DMS53 treated with DMSO at 0.1 percent for 48 hours (cell line): ENCODE measurements around the gene ACBD6.
A peak's percentile ranks its signal among the peaks of the same experiment; 100 is the strongest.

Source experiments
- DNase-seq: peaks from one replicate; lab custom pipeline; 2025; ENCODE audit not compliant: unreplicated experiment; lab: John Stamatoyannopoulos, UW

ACBD6 gene

DNA sequence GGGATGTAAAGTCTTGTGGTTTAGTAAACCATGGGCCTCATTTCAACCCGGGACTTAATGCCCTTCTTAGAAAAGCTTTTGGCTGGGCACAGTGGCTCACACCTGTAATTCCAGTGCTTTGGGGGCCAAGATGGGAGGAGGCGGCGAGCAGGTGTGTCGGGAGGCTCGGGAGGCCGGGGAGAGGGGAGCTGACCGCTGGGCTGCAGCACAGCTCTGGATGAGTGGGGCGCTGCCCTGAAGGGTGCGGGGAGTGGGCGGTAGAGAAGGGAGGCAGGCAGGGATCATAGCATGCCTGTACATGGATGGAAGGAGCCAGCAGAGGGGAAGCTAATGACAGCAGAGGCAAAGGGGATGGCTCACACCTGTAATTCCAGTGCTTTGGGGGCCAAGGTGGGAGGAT is 241.3 kb downstream of the ACBD6 start:
- DNase-seq, result no peak

DNA sequence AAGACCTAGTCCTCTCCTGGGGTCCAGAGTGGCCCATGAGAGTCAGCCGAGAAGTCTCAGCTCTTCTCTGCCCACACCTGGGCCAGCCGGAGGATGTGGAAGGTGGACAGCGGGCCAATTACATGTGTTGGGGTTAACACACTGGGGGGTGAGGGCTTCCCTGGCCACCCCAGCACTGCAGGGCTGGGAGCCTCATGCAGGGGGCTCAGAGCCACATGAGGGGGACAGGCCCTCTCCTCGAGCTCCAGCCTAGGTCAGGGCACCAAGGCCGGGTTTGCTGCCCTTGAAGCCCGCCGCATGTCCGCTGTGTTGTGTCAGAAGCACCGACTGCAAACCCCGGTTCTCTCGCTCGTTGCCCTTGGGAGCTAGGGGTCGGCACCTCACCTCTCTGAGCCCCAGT is 241.8 kb downstream of the ACBD6 start:
- DNase-seq, result no peak

DNA sequence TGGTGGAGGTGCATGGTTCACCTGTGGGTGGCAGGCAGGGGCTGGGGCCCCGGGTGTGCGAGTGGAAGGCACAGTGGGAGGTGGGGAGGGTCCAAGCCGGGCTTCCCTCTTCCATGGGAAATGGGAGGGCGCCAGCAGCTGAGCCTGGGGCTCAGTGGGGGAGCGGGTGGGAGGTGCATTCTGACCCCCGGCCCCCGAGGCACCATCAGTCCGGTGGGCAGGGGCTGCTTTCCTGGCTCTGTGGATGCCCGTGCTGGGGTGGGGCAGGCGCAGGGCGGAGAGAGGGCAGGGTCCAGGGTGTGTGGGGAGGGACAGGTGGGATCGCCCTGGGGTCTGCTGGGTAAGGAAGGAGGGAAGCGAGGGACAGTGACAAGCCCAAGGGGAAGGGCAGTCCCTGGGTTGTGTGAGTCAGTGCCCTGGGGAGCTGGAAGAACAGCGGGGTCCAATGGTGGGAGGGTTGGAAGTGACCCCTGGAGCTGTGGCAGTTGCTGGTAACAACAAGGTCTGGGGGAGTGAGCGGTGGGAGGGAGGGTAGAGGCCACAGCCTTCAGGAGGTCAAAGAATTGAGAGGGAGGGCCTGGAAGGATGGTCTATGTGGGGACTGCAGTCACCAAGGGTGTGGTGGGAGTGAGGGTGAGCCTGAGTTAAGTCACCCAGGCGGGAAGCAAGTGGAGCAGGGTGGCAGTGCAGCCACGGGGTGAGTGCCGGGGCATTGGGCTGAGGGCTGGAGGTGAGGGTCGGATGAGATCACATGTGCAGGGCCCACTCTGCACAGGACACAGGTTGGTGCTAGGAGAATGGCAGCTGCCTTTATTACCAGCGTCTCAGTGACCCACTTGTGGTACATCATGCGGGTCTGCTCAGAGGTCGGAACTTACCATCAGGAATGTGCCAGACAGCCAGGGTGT is 242.7 kb downstream of the ACBD6 start:
- no peak for DNase-seq

DNA sequence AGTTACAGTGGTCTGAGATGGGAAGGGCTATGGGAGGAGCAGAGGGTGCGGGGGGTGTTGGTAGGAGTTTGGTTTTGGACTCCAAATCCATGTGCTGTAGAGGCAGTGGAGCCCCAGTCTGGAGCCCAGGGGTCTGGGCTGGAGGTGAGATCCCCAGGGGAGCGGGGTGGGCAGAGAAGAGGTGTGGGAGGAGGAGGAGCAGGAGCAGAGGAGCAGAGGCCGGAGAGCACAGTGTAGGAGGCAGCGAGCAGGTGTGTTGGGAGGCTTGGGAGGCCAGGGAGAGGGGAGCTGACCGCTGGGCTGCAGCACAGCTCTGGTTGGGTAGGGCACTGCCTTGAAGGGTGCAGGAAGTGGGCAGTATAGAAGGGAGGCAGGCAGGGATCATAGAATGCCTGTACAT is 243.4 kb downstream of the ACBD6 start:
- DNase-seq, result no peak

DNA sequence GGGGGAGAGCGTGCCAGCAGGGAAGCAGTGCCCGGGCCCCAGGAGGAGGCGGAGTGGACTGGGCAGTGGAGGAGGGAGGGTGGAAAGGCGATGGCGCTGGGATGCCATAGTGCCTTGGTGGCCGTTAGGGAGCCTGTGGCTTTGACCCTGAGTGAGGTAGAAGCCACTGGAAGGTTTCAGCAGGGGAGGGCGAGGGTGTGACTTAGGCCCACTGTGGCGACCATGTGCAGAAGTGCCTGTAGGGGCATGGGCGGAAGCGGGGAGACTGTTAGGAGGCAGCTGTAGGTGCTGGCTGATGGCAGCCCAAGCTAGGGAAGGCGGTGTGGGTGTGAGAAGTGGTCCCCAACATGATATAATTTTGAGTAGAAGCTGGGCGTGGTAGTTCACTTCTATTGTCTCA is 244.1 kb downstream of the ACBD6 start:
- DNase-seq, result no peak

DNA sequence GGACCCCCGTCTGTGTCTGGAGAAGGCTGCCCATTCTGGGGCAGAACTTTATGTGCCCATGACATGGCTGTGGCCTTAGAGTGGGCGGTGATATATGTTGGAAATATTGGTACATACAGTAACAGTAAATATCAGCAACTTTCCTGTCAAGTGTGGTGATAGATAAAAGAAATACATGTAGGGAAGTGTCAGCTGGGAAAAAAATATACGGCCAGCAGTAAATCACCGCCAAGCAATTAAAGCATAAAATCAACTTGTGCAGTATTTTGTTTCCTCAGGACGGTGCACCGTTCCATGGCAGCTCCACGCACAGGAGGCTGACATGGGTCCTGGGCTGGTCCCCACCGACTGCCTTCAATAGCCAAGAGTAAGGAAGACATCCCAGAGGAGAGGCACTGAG is 244.9 kb downstream of the ACBD6 start:
- DNase-seq, result no peak

DNA sequence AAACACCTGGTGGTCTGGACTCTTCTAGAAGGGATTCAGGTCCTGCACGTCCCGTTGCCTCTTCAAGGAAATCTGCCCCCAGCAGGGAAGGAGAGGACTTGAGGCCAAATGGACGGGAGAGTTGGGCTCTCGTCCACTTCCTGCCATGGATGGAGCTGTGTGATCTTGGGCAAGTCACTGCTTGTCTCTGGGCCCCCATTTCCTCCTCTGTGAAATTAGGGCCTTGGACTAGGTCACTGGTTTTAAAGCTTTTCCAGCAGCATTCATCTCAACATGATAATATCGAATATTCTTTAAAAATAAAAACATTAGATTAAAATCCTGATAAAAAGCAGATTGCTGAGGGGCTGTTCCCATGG is 245.4 kb downstream of the ACBD6 start:
- no peak for DNase-seq

DNA sequence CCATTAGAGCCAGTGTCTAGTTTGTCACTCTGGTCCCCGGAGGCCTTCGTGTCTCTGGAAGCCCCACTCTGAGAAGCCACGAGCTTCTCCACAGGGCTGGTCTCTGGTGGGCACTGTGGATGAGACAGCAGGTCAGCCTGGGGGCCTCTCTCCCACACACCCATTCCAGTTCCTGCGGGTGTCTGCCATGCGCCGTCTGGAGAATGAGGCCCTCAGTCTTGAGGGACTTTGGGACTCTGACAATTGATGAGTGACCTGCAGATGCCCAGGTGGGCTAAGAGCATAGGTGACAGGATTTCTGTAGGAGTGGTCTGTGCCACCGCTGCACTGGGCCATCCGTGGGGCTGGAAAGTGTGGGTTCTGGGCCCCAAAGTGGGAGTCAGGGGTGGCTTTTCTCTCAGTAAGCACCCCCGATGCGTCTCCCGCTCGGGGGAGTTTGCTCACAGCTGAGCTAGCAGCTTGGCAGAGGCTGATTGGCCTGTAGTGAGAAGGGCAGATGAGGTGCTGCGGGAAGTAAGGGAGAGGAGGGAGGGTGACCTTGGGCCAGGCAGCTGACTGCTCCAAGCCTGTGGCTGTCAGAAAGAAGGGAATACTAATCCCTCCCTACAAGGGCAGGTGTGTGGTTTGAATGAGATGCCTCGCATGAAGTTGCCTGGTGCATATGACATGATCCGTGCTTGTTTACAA is 245.9 kb downstream of the ACBD6 start:
- DNase-seq, result no peak

DNA sequence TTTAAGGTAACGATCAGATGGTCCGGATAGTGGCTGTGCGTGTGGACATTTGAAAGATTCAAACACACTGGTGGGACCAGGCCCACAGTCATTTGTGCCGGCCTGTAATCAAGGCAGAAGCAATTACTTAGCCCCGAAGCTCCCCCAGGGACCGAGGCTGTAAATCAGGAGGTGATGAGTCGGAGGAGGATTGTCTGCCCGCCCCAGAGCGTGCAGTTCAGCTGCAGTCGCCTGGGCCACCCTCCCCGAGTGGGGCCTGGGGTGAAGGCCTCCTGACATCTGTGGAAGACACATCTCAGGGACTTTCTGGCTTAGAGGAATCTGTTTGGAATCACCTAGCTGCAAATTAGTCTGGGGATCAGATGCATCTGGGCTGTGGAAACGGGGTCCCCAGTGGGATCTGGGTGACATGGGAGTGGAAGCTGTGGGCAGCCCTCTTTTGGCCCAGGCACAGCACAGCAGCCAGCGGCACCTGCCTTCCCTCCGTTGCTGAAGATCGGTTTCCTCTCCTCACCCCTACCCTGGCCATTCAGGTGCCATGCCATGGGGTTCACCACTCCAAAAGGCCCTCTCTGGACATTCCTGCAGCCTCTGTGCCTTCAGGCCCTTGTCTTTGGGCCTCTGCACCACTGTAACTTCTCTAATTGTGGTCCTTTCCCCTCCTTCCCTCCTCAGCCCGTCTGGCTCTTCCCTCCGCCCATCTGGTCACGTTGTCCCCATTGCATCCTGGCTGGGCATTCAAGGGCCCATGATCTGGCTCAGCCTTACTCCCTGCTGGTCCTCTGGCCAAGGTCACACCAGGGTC is 246.6 kb downstream of the ACBD6 start:
- DNase-seq, result no peak

DNA sequence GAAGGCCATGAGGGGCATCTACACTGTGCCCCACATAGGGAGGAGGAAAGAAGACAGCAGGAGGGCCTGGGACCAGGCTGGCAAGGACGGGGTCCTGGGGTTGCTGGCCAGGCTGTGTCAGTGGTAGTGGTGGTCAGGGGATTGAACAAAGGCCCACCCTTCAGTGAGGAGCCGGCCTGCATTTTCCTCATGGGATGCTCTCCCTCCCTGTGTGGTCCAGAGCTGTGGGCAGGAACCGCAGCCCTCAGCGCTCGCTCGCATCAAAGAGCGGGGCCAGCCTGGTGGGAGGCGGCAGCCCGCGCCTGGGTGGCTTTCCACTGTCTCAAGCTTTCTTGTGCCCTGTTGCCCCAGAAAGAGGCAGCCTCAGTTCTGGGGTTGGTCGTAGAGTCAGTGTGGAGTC is 247.5 kb downstream of the ACBD6 start:
- DNase-seq, result no peak

DNA sequence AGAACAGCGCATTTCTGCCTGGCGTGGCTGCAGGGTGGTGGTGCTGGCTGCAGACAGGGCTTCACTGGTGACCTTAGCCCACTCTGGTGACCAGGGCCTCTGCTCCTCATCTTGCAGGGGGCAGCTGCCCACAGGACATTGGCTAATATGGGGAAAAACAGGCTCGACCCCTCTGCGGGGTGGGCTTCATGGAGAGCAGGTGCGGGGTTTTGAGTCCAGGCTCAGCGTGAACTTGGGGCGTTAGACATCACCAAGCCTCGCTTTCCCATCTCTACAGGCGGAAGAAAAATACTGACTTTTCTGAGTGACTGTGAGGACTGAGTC is 247.9 kb downstream of the ACBD6 start:
- DNase-seq, result no peak

DNA sequence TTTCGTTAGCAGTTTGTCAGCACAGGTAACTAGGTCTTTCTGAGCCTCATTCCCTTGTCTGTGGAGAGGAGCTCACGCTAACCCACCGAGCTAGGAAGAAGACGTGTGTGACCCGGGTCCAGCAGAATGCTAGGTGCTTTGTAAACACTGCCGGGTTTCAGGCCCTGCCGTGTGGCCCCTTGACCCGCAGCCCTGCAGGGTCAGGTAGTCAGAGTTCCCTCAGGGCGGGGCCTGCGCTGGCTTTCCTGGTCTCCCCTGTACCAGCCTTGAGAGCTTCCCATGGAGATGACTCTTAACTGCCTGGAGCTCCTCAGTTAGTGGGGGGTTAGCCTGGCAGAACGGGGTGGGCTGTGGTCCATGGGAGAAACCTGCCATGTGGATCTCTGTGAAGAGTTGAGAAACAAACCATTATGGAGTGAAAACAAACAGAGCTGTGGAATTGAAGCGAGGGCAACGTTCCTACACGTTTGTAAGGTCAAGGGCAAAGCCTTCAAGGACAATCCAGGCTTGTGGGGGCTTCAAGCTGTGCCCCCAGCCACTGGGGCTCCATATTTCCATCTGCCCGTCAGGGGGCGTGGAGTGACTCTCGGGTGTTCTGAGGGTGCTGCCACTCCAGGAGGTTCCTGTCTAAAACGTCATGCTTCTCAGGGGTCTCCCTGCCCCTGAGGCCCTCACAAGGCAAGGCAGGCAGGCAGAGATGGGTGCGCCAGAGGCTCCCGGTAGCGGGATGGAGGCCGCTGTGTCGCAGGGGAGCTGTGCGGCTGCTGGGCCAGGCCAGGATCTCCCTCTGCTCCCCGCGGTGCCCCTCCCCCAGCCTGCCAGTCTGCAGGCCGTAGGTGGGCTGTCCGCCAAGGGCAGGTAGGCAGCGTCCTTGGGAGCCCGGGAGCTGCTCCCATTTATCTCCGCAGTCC is 248.5 kb downstream of the ACBD6 start:
- DNase-seq, result no peak

DNA sequence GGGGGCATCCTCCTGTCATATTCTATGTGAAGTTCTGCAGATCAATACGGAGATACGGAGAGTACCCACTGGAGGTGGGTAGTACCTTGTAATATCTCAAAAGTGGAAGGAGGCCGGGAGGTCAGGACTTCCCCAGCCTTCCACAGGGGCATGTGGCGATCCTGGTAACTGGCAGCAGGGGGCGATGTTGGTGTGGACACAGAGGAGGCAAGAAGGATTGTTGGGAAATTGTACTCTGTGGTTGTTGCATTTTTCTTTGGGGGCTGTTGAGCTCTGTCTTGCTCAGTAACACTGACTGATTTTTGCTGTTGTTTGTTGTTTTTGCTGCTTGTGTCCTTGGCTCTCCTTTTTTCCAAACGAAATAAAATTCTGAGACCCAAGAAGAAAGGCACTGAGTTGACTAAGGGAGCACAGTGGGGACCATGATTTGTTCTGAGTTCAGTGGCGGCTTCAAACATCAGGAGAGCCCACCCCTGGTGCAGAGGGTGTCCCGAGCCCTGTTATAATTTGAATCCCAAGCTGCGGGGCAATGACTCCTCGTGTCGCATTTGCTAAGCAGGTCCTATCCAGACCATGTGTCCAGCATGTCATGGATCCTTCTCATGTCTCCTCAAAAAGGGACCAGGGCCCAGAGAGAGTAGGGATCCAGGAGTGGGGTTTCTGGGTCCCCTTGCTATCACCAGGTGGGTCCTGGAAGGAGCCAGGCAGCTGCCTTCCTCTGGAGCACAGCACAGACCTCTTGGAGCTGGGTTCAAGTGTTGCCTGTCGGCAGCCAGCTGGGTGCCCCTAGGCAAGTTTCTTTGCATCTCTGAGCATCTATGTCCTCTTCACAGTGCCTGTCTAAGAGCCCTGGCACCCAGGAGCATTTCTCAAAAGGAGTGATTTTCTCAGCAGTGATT is 249.5 kb downstream of the ACBD6 start:
- peak; percentile 50 for DNase-seq

DNA sequence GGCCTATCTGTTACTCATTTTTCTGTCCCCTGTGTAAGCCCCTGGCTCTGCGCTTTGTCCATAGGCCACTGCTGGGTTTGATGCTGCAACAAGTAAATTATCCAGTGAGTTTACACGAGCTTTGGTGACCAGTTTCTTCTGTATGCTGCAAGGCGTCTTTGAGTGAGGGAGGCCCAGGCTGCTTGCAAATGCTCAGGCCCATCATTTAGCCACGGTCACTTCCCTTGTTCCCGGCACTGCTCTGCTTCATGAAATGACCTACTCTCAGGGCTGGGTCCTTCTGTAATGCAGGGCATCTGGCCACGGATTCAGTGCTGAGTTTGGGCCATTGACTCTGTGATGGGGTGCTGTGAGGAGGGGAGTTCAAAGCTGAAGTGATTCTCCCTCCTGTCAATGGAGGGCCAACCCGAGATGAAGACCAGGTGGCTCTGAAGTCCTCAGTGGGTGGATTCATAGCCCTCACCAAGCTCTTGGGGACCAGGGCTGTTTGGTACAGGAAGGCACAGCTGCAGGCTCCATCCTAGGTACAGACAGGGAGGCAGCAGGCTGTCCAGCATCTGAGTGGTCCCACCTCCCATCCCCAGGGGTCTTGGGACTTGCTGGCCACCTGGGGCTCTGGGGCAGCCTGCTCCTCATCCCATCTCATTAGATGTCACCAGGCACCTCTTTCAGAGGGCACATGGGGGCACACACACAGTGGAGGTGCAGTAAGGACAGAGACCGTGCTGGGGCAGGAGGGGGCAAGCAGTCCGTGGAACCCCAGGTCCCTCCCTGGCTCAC is 250.7 kb downstream of the ACBD6 start:
- DNase-seq, result no peak

DNA sequence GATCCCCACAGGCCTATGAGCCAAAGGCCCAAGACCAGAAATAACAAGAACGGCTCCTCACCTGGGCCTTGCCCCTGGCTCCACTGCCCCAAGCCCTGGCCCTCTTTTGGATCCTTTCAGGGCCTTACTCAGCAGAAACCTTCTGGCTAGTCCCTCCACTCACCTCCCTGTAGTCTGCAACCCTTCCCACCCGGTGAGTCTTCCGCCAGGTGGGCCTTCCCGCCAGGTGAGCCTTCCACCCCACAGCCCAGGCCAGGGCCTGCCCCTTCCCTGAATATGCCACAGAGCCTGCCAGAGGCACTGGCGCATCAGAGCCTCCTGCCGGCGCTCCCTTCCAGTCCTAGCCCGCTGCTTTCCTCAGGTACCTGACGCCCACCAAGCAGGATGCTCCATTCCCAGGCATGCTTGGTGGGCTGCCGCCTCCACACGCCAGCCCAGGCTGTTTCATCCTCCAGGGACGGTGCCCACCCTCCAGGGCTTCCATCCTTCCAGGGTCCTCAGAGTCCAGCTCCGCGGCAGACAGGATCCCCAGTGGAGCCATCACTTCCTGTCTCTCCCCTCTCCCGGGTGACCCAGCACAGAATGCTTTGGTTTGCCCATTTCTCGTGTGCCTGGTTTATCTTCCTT is 251.4 kb downstream of the ACBD6 start:
- DNase-seq, result no peak

DNA sequence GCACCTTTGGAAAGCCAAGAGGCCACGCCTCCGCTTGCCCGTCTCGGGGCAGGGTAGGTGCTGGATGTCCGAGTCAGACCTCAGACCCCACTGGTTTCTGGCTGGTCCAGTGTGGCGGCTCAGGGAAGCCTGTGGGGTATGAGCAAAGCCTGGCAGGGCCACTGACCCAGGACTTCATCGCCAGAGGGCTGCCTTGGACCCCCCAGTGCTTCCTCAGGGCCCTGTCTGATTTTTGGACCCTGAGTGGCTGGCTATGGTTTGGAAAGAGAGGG is 251.9 kb downstream of the ACBD6 start:
- DNase-seq, result no peak

DNA sequence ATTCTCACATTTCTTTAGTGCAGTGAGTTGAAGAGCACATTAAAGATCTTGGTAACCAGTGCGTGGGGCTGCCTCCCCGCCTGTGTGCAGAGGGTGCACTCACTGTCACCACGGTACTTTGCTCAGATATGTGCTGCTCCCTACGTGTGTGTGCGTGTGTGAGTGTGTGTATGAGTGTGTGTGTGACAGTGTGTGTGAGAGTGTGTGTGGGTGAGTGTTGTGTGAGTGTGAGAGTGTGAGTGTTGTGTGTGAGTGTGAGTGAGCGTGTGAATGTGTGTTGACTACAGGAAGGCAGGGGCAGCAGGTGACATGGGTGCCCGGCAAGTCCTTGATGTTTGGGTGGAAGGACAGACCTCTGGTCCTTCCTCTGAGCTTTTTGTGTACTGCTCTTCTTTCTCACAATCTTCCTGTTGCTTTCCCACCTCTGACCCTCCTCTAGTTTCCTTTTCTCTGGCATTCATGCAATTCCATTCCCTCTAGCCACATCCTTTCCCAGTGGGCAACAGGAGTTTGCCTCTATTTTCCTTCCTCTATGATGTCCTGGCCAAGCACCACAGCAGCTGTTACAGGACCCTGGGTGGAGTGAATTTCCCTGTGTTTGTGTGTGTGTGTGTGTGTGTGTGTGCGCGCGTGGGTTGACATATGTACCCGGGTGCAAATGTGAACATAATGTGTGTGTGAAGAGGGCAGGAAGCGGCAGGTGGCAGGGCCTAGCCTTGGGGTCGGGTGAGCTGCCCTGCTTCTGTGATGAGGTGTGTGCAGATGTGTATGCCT is 252.5 kb downstream of the ACBD6 start:
- no peak for DNase-seq
